HepG2 (cell line): ENCODE results near the gene CACNG1. TPM values are rescaled to one million over a fixed set of nuclear protein-coding genes. Genes with fewer than 3 reads are reported as not detected.

ENCODE experiments used
- ATAC-seq: fragments of 200-7000 bp; cut with Tn5 transposase; 3 replicates; pipeline ENCODE4 v1.9.1; 2020; ENCODE audit warnings: mild to moderate bottlenecking, moderate library complexity
- BruUV-seq: library from RNA; stranded (reverse); fragments of 400-500 nt; replicated peaks from 2 replicates; lab custom pipeline; 2021; lab: Mats Ljungman, UMichigan
- CTCF ChIA-PET: fragments of 300-600 bp; formaldehyde crosslinking; extraction: SDS; loops from one replicate; lab custom pipeline; 2021; ENCODE audit warnings: low total read pairs, inconsistent platforms, low intra/inter-chr PET ratio; lab: Yijun Ruan, JAX
- POLR2A ChIA-PET: fragments of 350-600 bp; sonication (Branson Sonifier 250); formaldehyde crosslinking; loops from one replicate; lab custom pipeline; 2020; ENCODE audit warnings: antibody characterized with exemption, inconsistent platforms; lab: Yijun Ruan, JAX
- DNase-seq: peaks from one replicate; pipeline ENCODE4 v3.0.0-alpha.2; 2015; ENCODE audit warnings: low spot score
- FAIRE-seq: peaks from 3 replicates; lab custom pipeline; 2011; peaks lifted over from hg19 to GRCh38; lab: Jason Lieb, UNC
- H2AFZ ChIP-seq: one replicate; pipeline ENCODE4 v1.6.1; 2011; ENCODE audit warnings: low read length, inconsistent platforms
- H3K27ac ChIP-seq: fragments of 300-600 bp; 3 replicates; pipeline ENCODE4 v1.8.0; 2011; ENCODE audit warnings: mixed run types, mild to moderate bottlenecking, mixed read lengths, low read length, inconsistent platforms; ENCODE audit not compliant: insufficient read depth; ENCODE audit errors: extremely low read length
- H3K27me3 ChIP-seq, 2 experiments: fragments of 200-600 bp in 1 of 2; 2 replicates in 1 of 2; 3 replicates in 1 of 2; pipeline versions ENCODE4 v1.6.0 to v1.8.0; 2011; ENCODE audit warnings: low read length in 2 of 2, mild to moderate bottlenecking in 2 of 2, moderate library complexity in 2 of 2, inconsistent platforms in 1 of 2; ENCODE audit not compliant: insufficient read depth in 2 of 2, control insufficient read depth in 1 of 2
- H3K36me3 ChIP-seq, 2 experiments: fragments of 200-600 bp in 1 of 2; replicated peaks in 1 of 2; 2 replicates in 1 of 2; 3 replicates in 1 of 2; pipeline versions ENCODE4 v1.5.1 to v1.8.0; 2011; ENCODE audit warnings: low read length in 2 of 2, inconsistent platforms in 1 of 2; ENCODE audit not compliant: insufficient read depth in 2 of 2, control insufficient read depth in 1 of 2
- H3K4me1 ChIP-seq: 2 replicates; pipeline ENCODE4 v1.5.1; 2012; ENCODE audit warnings: low read length, inconsistent platforms; ENCODE audit not compliant: insufficient read depth
- H3K4me2 ChIP-seq: 2 replicates; pipeline ENCODE4 v1.6.0; 2011; ENCODE audit warnings: low read depth, low read length, inconsistent platforms
- H3K4me3 ChIP-seq, 3 experiments: fragments of 200-600 bp in 1 of 3; sonication (generic), shearing (Covaris generic) in 1 of 3; replicated peaks in 1 of 3; 2 replicates each; pipeline ENCODE4 v1.5.1; 2011 to 2016; ENCODE audit warnings: low read length in 3 of 3, inconsistent platforms in 2 of 3, low read depth in 2 of 3, mild to moderate bottlenecking in 2 of 3, control low read depth in 1 of 3, mixed read lengths in 1 of 3; ENCODE audit not compliant: insufficient read depth in 1 of 3
- H3K79me2 ChIP-seq: one replicate; pipeline ENCODE4 v1.6.1; 2011; ENCODE audit warnings: low read length, inconsistent platforms; ENCODE audit not compliant: insufficient read depth
- H3K9ac ChIP-seq: 2 replicates; pipeline ENCODE4 v1.6.0; 2011; ENCODE audit warnings: mild to moderate bottlenecking, low read depth, low read length, inconsistent platforms; ENCODE audit not compliant: insufficient read depth
- H3K9me3 ChIP-seq: 2 replicates; pipeline ENCODE4 v1.5.1; 2012; ENCODE audit warnings: mild to moderate bottlenecking, low read length
- H4K20me1 ChIP-seq: 2 replicates; pipeline ENCODE4 v1.6.0; 2011; ENCODE audit warnings: inconsistent platforms, mild to moderate bottlenecking, low read length, moderate library complexity; ENCODE audit not compliant: insufficient read depth
- HOXD1 ChIP-seq: sonication (generic); formaldehyde crosslinking; IDR thresholded peaks from 2 replicates; pipeline ENCODE4 v1.5.0; 2020; ENCODE audit warnings: missing genetic modification reagents
- NFRKB ChIP-seq: fragments of 450-650 bp; IDR thresholded peaks from 2 replicates; pipeline ENCODE4 v1.6.1; 2017
- ZNF678 ChIP-seq: sonication (generic); formaldehyde crosslinking; IDR thresholded peaks from 2 replicates; pipeline ENCODE4 v1.4.0; 2020; ENCODE audit warnings: mild to moderate bottlenecking, missing genetic modification reagents
- WGBS: methylation state at CpG from one replicate; pipeline ENCODE4 v1.1.6; 2017; ENCODE audit warnings: low lambda C conversion rate; 5-methylcytosine and 5-hydroxymethylcytosine counted together
- in situ Hi-C: cut with HindIII; loops from 2 replicates; pipeline ENCODE4 v1.10.0; 2017; ENCODE audit warnings: low pct_unique_long_range_greater_than_20kb; ENCODE audit not compliant: extremely low pct_ligation_motif_present
- intact Hi-C: fragments of 100-400 bp; cut with micrococcal nuclease; formaldehyde crosslinking; loops from one replicate; pipeline ENCODE4 v1.10.0; 2022; ENCODE audit not compliant: unreplicated experiment
- polyA plus RNA-seq, 8 experiments: library from polyadenylated mRNA; depleted of rRNA in 3 of 8; stranded (reverse) in 7 of 8; unstranded in 1 of 8; fragments of >200 nt; fragmentation: Illumina TruSeq in 4 of 8; extraction: Trizol in 4 of 8; gene quantifications; 2 replicates each; pipeline versions ENCODE4 v1.2.1 to v1.2.3, GENCODE V29; 2011 to 2016; ENCODE audit warnings: low read depth in 4 of 8, missing spikeins in 1 of 8, mixed read lengths in 1 of 8; ENCODE audit not compliant: insufficient read depth in 1 of 8
- total RNA-seq, 5 experiments: library from RNA; depleted of rRNA; stranded (reverse); fragments of >200 nt; fragmentation: Illumina TruSeq; extraction: Trizol; gene quantifications; 2 replicates each; pipeline ENCODE4 v1.2.3, GENCODE V29; 2016; ENCODE audit warnings: low read depth in 1 of 5
- TF ChIP-seq, protein P1 (sequence below): sonication (generic); formaldehyde crosslinking; IDR thresholded peaks from 2 replicates; pipeline ENCODE4 v1.4.0; 2020; ENCODE audit warnings: missing genetic modification reagents
- TF ChIP-seq, protein P2 (sequence below): sonication (generic); formaldehyde crosslinking; conservative IDR thresholded peaks from 2 replicates; pipeline ENCODE4 v1.4.0; 2020; ENCODE audit warnings: missing genetic modification reagents
- TF ChIP-seq, protein P3 (sequence below): IDR thresholded peaks from 2 replicates; pipeline ENCODE4 v1.6.1; 2016

The CACNG1 gene
- total and polyA plus RNA-seq, 2 of the 13 experiments (the other 11 are each of a cell fraction or from before 2014, with no cell fraction given): not detected

DNA sequence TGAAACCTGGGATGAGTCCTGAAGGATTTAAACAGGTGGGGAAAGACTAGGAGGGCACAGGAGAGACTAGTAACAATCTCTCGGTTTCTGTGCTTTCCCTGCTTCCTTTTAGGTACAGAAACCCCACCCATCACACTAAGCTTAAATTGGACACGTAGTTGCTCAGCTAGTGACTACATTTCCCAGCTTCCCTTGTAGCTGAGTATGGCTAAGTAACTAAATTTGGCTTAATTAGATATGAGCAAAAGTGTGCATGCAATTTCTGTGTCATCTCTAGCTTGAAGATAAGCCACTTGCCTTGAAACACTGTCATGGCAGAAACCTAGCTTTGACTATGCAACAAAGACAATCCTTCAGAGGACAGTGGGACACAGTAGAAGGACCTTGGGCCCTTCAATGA lies 36.5 kb downstream of the CACNG1 start:
- CTCF ChIA-PET: no interaction called here
- intact Hi-C loops: no loop called here
- ATAC-seq: no peak

More for the DNA sequence above, 36.5 kb downstream of the CACNG1 start:
- Histone ChIP-seq H3K9me3 (no peaks in the 10 kb centered on the region), H3K4me1 (peaks cover 17% of the 10 kb centered on the region), H3K36me3 (peaks cover 18 to 56% of the 10 kb centered on the region in 2 experiments), H3K4me2 (no peak overlapping the region), H3K9ac (no peak overlapping the region), H3K27ac (no peak overlapping the region), H3K27me3 (no peaks in the 10 kb centered on the region), H3K79me2 (no peaks in the 10 kb centered on the region), H4K20me1 (no peaks in the 10 kb centered on the region), H3K4me3 (no peak overlapping the region), H2AFZ (no peak overlapping the region)
- no TSS peak for BruUV-seq
- FAIRE-seq: no peak
- POLR2A ChIA-PET: no interaction called here
- 96% methylated on average over 2 of the region's 2 CpGs for WGBS
- no peak for TF ChIP-seq HOXD1 (CRISPR knock-in tag)
- TF ChIP-seq ZNF678: no peak
- TF ChIP-seq, protein P1, sequence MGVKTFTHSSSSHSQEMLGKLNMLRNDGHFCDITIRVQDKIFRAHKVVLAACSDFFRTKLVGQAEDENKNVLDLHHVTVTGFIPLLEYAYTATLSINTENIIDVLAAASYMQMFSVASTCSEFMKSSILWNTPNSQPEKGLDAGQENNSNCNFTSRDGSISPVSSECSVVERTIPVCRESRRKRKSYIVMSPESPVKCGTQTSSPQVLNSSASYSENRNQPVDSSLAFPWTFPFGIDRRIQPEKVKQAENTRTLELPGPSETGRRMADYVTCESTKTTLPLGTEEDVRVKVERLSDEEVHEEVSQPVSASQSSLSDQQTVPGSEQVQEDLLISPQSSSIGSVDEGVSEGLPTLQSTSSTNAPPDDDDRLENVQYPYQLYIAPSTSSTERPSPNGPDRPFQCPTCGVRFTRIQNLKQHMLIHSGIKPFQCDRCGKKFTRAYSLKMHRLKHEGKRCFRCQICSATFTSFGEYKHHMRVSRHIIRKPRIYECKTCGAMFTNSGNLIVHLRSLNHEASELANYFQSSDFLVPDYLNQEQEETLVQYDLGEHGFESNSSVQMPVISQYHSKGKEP (CRISPR knock-in tag): no peak
- TF ChIP-seq, protein P2, sequence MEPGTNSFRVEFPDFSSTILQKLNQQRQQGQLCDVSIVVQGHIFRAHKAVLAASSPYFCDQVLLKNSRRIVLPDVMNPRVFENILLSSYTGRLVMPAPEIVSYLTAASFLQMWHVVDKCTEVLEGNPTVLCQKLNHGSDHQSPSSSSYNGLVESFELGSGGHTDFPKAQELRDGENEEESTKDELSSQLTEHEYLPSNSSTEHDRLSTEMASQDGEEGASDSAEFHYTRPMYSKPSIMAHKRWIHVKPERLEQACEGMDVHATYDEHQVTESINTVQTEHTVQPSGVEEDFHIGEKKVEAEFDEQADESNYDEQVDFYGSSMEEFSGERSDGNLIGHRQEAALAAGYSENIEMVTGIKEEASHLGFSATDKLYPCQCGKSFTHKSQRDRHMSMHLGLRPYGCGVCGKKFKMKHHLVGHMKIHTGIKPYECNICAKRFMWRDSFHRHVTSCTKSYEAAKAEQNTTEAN: no peak
- TF ChIP-seq, protein P3, sequence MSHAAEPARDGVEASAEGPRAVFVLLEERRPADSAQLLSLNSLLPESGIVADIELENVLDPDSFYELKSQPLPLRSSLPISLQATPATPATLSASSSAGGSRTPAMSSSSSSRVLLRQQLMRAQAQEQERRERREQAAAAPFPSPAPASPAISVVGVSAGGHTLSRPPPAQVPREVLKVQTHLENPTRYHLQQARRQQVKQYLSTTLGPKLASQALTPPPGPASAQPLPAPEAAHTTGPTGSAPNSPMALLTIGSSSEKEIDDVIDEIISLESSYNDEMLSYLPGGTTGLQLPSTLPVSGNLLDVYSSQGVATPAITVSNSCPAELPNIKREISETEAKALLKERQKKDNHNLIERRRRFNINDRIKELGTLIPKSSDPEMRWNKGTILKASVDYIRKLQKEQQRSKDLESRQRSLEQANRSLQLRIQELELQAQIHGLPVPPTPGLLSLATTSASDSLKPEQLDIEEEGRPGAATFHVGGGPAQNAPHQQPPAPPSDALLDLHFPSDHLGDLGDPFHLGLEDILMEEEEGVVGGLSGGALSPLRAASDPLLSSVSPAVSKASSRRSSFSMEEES (CRISPR knock-in tag): no peak
- TF ChIP-seq NFRKB: no peak
- in situ Hi-C loops: no loop called here
- DNase-seq: no peak
